IMR-90 (cell line): ENCODE data around the gene DET1. TPM values are rescaled to one million over a fixed set of nuclear protein-coding genes. Genes with fewer than 3 reads are reported as not detected.

ENCODE experiments used
- microRNA-seq, 2 experiments: library from miRNA; stranded (forward) in 1 of 2; unstranded in 1 of 2; fragments of 10-50 nt in 1 of 2; fragments of <30 nt in 1 of 2; gene quantifications in 1 of 2; microRNA quantifications in 1 of 2; one replicate each; pipeline versions ENCODE3 to v1.1.0; 2013 to 2020; ENCODE audit not compliant: insufficient read depth in 1 of 2, insufficient read length in 1 of 2, unreplicated experiment in 1 of 2
- polyA plus RNA-seq, 3 experiments: library from polyadenylated mRNA; depleted of rRNA; stranded (reverse); fragments of >200 nt; gene quantifications; 2 replicates each; pipeline ENCODE4 v1.2.3, GENCODE V29; 2012; ENCODE audit warnings: low replicate concordance in 1 of 3
- small RNA-seq, 5 experiments: library from RNA; depleted of rRNA; stranded (forward); fragments of <200 nt; gene quantifications; one replicate each; pipeline ENCODE3, GENCODE V24; 2012
- total RNA-seq: library from RNA; depleted of rRNA; stranded (reverse); fragments of >200 nt; gene quantifications from 2 replicates; pipeline ENCODE4 v1.2.3, GENCODE V29; 2012; rRNA removed

Gene DET1
- total and polyA plus RNA-seq, 2 of the 4 experiments (the other 2 are of a cell fraction), result 5.6 to 9.1 TPM

Small RNAs within 50 kb of the gene (microRNA-seq; reads per million reads assigned to microRNA genes)
- not detected for gene AC013489.2 (ENCODE audit: insufficient read depth, insufficient read length)

Small RNAs within 50 kb of the gene (small RNA-seq; reads per million reads assigned to genes)
- gene AC013489.2, result 0 reads per million in 5 experiments

Other genes starting within 250 kb of the DET1 start
- gene MRPL46, start 79.3 kb downstream of the DET1 start, total RNA-seq, result 14.2 and 16.4 TPM in 2 replicates
- gene MRPL46, start 79.3 kb downstream of the DET1 start, polyA plus RNA-seq (2012; rRNA removed), result 24.2 and 28.1 TPM in 2 replicates
- gene MRPS11, start 79.0 kb downstream of the DET1 start, total RNA-seq, result 45.5 and 66.1 TPM in 2 replicates
- gene MRPS11, start 79.0 kb downstream of the DET1 start, polyA plus RNA-seq (2012; rRNA removed), result 87.8 and 117 TPM in 2 replicates
- gene AEN, start 74.7 kb upstream of the DET1 start, total RNA-seq, result 85.5 and 91.4 TPM in 2 replicates
- 48.6 and 55.4 TPM in 2 replicates for gene AEN, start 74.7 kb upstream of the DET1 start, polyA plus RNA-seq (2012; rRNA removed)
- gene ISG20, start 92.3 kb upstream of the DET1 start, total RNA-seq, result 0.72 and 1.1 TPM in 2 replicates
- 1.2 and 3.1 TPM in 2 replicates for gene ISG20, start 92.3 kb upstream of the DET1 start, polyA plus RNA-seq (2012; rRNA removed)